ENCODE measurements around the gene BEST2.

DNA sequence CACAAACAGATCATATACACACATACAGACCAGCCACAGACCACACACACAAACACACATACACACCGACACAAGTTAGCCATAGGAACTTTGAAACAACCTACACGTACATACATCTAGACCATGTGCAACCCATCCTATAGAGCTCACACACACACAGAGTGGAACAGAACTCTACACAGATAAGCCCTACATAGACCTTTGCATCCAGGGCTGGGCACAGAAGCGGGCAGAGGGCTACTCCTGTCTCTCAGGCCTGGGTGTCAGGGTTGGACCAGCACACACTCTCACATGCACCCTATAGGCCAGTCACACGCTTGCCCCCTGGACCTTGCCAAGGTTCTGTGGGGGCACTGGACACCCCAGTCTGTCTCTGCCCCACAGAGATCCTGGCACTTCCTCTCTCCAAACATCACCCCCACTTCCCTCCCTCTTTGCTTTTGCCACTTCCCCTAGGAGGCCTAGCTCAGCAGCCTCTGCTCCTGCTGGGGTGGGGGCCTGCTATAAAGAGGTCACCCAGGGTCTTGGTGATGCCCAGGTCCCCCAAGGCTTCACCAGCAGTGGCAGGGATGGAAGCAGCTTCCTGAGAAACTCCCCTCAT lies 33.9 kb downstream of the BEST2 start:
- TF ChIP-seq, protein P1, sequence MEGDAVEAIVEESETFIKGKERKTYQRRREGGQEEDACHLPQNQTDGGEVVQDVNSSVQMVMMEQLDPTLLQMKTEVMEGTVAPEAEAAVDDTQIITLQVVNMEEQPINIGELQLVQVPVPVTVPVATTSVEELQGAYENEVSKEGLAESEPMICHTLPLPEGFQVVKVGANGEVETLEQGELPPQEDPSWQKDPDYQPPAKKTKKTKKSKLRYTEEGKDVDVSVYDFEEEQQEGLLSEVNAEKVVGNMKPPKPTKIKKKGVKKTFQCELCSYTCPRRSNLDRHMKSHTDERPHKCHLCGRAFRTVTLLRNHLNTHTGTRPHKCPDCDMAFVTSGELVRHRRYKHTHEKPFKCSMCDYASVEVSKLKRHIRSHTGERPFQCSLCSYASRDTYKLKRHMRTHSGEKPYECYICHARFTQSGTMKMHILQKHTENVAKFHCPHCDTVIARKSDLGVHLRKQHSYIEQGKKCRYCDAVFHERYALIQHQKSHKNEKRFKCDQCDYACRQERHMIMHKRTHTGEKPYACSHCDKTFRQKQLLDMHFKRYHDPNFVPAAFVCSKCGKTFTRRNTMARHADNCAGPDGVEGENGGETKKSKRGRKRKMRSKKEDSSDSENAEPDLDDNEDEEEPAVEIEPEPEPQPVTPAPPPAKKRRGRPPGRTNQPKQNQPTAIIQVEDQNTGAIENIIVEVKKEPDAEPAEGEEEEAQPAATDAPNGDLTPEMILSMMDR (IDR thresholded peaks at IDR 0.05) = no peak
- TF ChIP-seq POLR2A (IDR thresholded peaks at IDR 0.05) = no peak

Measured in heart left ventricle (tissue), 13 donors.